IPS-15b (cell line): Measurements from ENCODE around the gene ZNF280C.

Experiments used
- H3K27me3 ChIP-seq: one replicate; pipeline ENCODE4 v1.6.1; 2013; ENCODE audit warnings: low read length; ENCODE audit not compliant: control insufficient read depth, insufficient read depth
- H3K36me3 ChIP-seq: one replicate; pipeline ENCODE4 v1.6.1; 2013; ENCODE audit warnings: low read length; ENCODE audit not compliant: control insufficient read depth, insufficient read depth
- H3K4me1 ChIP-seq: one replicate; pipeline ENCODE4 v1.6.1; 2013; ENCODE audit warnings: mild to moderate bottlenecking, low read length; ENCODE audit not compliant: control insufficient read depth, insufficient read depth
- H3K4me3 ChIP-seq: one replicate; pipeline ENCODE4 v1.5.1; 2013; ENCODE audit warnings: low read depth, low read length
- H3K9ac ChIP-seq: one replicate; pipeline ENCODE4 v1.6.1; 2013; ENCODE audit warnings: low read depth, mild to moderate bottlenecking, low read length
- H3K9me3 ChIP-seq: one replicate; pipeline ENCODE4 v1.6.1; 2013; ENCODE audit warnings: mild to moderate bottlenecking, low read length; ENCODE audit not compliant: control insufficient read depth, insufficient read depth

The ZNF280C gene

DNA sequence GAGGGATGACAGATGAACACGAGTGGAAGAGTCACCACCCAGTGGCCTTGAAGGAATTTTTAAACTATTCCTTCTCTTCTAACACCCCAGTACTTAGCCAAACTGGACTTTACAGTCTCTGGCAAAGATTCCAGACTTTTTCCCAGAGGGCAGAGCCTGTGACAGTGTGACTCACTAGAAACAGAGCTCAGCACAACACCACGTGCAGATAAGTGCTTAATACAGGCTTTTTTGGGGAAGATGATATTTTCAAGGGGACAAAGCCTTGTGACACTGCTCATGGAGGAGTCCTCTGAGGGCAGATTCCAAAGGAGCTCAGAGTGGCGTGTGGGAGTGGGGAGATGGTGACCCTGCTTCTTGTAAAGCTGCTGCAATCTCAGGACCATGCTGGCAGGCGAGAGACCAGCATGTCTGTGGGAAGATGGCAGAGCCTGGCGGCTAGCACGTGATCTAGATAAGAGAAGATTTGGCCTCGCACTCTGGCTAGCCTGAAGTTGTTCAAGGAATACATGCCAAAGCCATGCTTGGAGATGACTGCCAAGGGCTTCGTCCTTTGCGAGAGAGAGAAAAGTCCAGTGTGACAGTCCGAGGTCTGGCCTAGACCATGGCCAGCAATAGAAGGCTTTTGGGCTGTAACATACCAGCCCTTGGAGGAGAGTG, 94.5 kb downstream of the ZNF280C start:
- H3K4me3 ChIP-seq, result no peak overlapping the region
- peaks cover 12% of the 10 kb centered on the region for H3K4me1 ChIP-seq
- no peaks in the 10 kb centered on the region for H3K36me3 ChIP-seq
- no peak overlapping the region for H3K9ac ChIP-seq
- H3K9me3 ChIP-seq, result no peaks in the 10 kb centered on the region
- peaks cover 55% of the 10 kb centered on the region for H3K27me3 ChIP-seq

GRCh38 chrX:130173190-130173895, 95.4 kb downstream of the ZNF280C start:
- Histone ChIP-seq H3K27me3 (peaks cover 55% of the 10 kb centered on the region), H3K4me1 (peaks cover 12% of the 10 kb centered on the region), H3K9ac (no peak overlapping the region), H3K36me3 (no peaks in the 10 kb centered on the region), H3K4me3 (no peak overlapping the region), H3K9me3 (no peaks in the 10 kb centered on the region)

GRCh38 chrX:130172127-130172845, 96.4 kb downstream of the ZNF280C start:
- H3K9ac ChIP-seq, result peak overlapping the region; percentile 47
- H3K27me3 ChIP-seq, result peaks cover 55% of the 10 kb centered on the region
- peak overlapping the region; percentile 74 for H3K4me3 ChIP-seq
- H3K36me3 ChIP-seq, result no peaks in the 10 kb centered on the region
- peaks cover 12% of the 10 kb centered on the region for H3K4me1 ChIP-seq
- no peaks in the 10 kb centered on the region for H3K9me3 ChIP-seq

GRCh38 chrX:130171446-130172126, 97.1 kb downstream of the ZNF280C start, which contains the start of gene RAB33A:
TSS of gene RAB33A (plus strand) at chrX:130171962. CDS start at chrX:130172063, 101 bp downstream.
- Histone ChIP-seq H3K4me1 (peaks cover 12% of the 10 kb centered on the region), H3K4me3 (peak within 1 kb of the TSS; percentile 74), H3K9ac (peak within 1 kb of the TSS; percentile 47), H3K9me3 (no peaks in the 10 kb centered on the region), H3K36me3 (no peaks in the 10 kb centered on the region), H3K27me3 (peaks cover 52% of the 10 kb centered on the region)

DNA sequence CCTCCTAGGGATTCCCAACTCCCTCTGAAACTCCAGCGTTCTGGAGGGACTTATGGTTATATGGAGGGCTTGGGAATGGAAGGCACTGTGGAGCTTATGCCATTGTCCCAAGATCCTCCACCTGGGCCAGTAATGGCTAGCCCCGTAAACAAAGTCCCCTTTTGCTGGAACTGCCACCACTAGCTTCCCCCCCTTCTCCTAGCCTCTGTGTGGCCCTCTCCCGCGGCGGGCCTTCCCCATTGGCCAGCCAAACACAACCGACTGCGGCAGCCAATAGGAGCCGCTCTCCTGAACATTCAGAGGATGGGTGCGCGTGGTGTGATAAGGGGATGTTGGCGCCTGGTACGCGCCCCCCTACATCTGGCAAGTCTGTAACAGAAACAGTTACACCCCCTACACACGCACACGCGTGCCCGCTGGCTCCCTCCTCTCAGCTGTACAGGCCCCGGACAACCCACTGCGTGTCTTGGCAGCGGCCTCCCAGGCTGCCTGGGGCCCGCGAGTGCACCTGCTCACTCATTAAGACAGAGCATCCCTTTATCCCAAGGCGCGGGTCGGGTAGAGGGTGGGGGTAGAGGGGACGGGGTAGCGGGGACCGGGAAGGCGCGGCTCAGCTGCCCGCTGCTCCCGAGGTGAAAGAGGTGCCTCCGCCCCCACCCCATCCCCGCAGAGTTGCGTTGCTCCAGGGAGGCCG, 97.8 kb downstream of the ZNF280C start:
- peak overlapping the region; percentile 47 for H3K9ac ChIP-seq
- H3K27me3 ChIP-seq, result peaks cover 50% of the 10 kb centered on the region
- H3K36me3 ChIP-seq, result no peaks in the 10 kb centered on the region
- H3K9me3 ChIP-seq, result no peaks in the 10 kb centered on the region
- peak overlapping the region; percentile 74 for H3K4me3 ChIP-seq
- peaks cover 12% of the 10 kb centered on the region for H3K4me1 ChIP-seq

GRCh38 chrX:130167040-130167439, 101.7 kb downstream of the ZNF280C start:
- peak overlapping the region; percentile 99 for H3K4me3 ChIP-seq
- no peak overlapping the region for H3K9ac ChIP-seq
- peaks cover 3% of the 10 kb centered on the region for H3K36me3 ChIP-seq
- H3K4me1 ChIP-seq, result peaks cover 7% of the 10 kb centered on the region
- peaks cover 18% of the 10 kb centered on the region for H3K27me3 ChIP-seq
- no peaks in the 10 kb centered on the region for H3K9me3 ChIP-seq

- Histone ChIP-seq H3K4me3 (peak overlapping the region; percentile 99), H3K4me1 (peaks cover 7% of the 10 kb centered on the region), H3K36me3 (peaks cover 3% of the 10 kb centered on the region), H3K27me3 (peaks cover 13% of the 10 kb centered on the region), H3K9ac (peak overlapping the region; percentile 47), H3K9me3 (no peaks in the 10 kb centered on the region)
Measured at GRCh38 chrX:130166503-130166777, 102.3 kb downstream of the ZNF280C start.

DNA sequence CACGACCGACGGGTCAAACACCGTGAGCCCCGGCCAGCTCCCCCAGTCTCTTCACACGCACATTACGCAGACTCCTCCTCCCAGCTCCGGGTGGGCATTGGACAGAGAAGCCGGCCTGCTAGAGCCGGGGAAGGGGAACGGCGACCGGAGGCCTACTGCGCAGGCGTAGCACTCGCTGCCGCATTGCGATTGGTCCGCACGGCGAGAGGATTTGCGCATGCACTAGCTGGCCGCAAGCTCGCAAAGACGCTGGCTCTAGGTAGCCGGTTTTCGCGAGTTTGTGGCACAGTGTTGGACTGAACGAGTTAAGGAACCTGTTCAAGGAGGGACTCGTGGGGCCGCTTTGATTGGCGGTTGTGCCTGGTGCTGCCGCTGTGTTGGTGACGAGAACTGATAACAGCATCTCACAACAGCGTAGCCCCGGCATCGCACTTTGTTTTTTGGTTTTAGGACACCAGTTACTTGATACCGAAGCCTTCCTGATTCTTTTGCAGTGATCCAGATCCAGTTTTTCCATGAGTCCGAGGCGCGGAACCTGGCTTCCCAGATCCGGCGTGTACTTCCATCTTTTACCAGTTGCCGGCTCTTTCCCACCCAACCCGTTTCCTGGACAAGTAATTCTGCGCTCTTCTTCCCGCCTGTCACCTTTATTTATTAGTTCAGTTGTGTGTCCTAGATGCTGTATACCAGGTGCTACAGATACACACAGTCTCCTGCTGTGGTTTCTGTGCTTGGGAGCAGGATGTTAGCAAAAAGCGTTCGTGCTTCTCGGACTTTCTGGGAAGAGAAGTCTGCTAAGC, 102.8 kb downstream of the ZNF280C start, which contains the start of gene AIFM1:
Gene AIFM1, minus strand, starts transcription at position 139 of the 800 bp plus-strand sequence. CDS start 185 bp downstream, outside the sequence.
- Histone ChIP-seq H3K4me3 (peak within 1 kb of the TSS; percentile 99), H3K9ac (peak within 1 kb of the TSS; percentile 92)

DNA sequence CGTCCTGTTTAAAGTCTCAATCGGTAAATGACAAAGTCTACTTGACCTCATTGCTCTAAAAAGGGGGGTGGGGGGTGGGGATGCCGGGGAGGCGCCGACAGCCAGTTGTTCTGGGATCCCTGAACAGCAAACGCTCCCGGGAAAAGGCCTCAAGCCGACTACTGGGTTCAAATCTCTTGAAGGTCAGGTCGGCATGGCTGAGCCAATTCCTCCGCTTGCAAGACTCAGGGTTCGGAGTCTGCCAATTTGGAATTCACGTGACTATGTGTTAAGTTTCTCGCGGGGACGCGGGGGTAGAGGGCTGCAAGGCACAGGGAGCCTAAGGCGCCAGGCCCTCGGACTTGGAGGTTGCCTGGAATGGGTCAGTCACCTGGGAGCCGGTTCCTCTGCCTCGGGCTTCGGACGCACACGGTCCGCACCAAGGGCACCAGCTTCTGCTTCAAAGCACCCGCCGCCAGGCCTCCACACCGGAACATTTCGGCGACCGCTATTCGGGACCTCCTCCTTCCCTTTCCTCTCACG, 103.5 kb downstream of the ZNF280C start:
- Histone ChIP-seq H3K4me3 (peak overlapping the region; percentile 99), H3K4me1 (peaks cover 3% of the 10 kb centered on the region), H3K9me3 (no peaks in the 10 kb centered on the region), H3K9ac (peak overlapping the region; percentile 92), H3K27me3 (peaks cover 6% of the 10 kb centered on the region), H3K36me3 (peaks cover 3% of the 10 kb centered on the region)

More for the DNA sequence above, 102.8 kb downstream of the ZNF280C start, which contains the start of gene AIFM1:
- Histone ChIP-seq H3K36me3 (peaks cover 3% of the 10 kb centered on the region), H3K4me1 (peaks cover 7% of the 10 kb centered on the region), H3K27me3 (peaks cover 11% of the 10 kb centered on the region), H3K9me3 (no peaks in the 10 kb centered on the region)

DNA sequence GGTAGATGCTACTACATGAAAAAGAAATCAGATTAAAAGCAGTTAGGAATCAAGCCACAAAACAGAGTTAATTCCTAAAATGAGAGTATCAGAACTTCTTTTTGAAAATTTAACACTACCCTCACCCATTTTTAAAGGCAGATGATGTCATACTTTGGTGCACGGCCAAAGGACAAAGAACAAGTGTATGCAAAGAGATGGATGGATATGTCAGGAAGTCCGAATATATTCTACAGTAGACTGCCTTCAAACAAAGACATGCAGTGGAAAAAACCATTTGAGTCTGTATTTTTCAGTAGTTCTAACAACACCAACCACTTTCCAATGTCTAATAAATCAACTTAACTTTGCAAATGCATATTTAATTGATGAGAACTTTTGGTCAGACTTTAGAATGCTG, 105.3 kb downstream of the ZNF280C start:
- no peaks in the 10 kb centered on the region for H3K4me1 ChIP-seq
- no peaks in the 10 kb centered on the region for H3K9me3 ChIP-seq
- no peak overlapping the region for H3K4me3 ChIP-seq
- no peaks in the 10 kb centered on the region for H3K27me3 ChIP-seq
- H3K9ac ChIP-seq, result no peak overlapping the region
- H3K36me3 ChIP-seq, result peaks cover 3% of the 10 kb centered on the region
